GM12891 (cell line): ENCODE data around the gene GPR39.

Source experiments
- DNase-seq: peaks from one replicate; pipeline ENCODE4 v3.0.0; 2011; ENCODE audit warnings: low spot score; ENCODE audit not compliant: insufficient read length
- FAIRE-seq: peaks from 2 replicates; lab custom pipeline; 2011; peaks lifted over from hg19 to GRCh38; lab: Jason Lieb, UNC
- PAX5 ChIP-seq: IDR thresholded peaks from 2 replicates; pipeline ENCODE4 v1.6.1; 2011; ENCODE audit warnings: low read length, moderate library complexity, mild to moderate bottlenecking; ENCODE audit not compliant: insufficient read depth, severe bottlenecking
- POLR2A ChIP-seq: IDR thresholded peaks from 2 replicates; pipeline ENCODE4 v1.6.1; 2011; ENCODE audit warnings: low read depth, low read length, control low read depth
- POLR2AphosphoS5 ChIP-seq: IDR thresholded peaks from 2 replicates; pipeline ENCODE4 v1.6.1; 2011; ENCODE audit warnings: low read depth, low read length, control low read depth
- POU2F2 ChIP-seq: IDR thresholded peaks from 2 replicates; pipeline ENCODE4 v1.6.1; 2011; ENCODE audit warnings: low read depth, mild to moderate bottlenecking, control low read depth, low read length, moderate library complexity
- SPI1 ChIP-seq: IDR thresholded peaks from 2 replicates; pipeline ENCODE4 v1.6.1; 2011; ENCODE audit warnings: low read depth, low read length, control low read depth
- TAF1 ChIP-seq: IDR thresholded peaks from 2 replicates; pipeline ENCODE4 v1.6.1; 2011; ENCODE audit warnings: low read depth, low read length, control low read depth

The GPR39 gene

DNA sequence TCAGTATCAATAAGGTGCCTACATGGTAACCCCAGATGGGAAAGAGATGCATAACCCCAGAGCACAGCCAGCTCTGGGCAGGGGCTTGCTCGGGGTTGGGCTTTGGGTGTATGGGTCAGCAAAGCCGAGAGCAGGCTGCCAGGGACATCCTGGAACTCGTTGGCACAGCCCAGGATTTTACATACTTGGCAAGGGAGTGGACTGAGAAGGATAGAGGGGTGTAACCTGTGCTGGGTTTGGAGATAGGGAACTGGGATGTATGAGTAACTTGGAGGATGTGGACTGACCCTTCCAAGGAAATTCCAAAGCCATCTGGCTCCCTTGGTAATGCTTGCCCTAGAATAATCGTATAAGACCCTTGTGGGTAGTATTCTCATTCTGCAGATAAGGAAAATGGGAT, 44.2 kb downstream of the GPR39 start:
- no peak for FAIRE-seq
- no peak for TF ChIP-seq SPI1
- no peak for TF ChIP-seq TAF1
- no peak for TF ChIP-seq POLR2A
- TF ChIP-seq POLR2AphosphoS5: no peak
- no peak for TF ChIP-seq POU2F2
- no peak for TF ChIP-seq PAX5
- DNase-seq: no peak

GRCh38 chr2:132462236-132462635, 45.6 kb downstream of the GPR39 start:
- FAIRE-seq (no peak), DNase-seq (no peak)
- no peak for TF ChIP-seq POLR2AphosphoS5
- TF ChIP-seq PAX5: no peak
- TF ChIP-seq POU2F2: no peak
- TF ChIP-seq TAF1: no peak
- TF ChIP-seq POLR2A: no peak
- TF ChIP-seq SPI1: no peak

GRCh38 chr2:132463719-132464118, 47.1 kb downstream of the GPR39 start:
- no peak for FAIRE-seq
- no peak for TF ChIP-seq POLR2A
- no peak for TF ChIP-seq SPI1
- no peak for TF ChIP-seq POLR2AphosphoS5
- TF ChIP-seq POU2F2: no peak
- no peak for TF ChIP-seq PAX5
- no peak for TF ChIP-seq TAF1

GRCh38 chr2:132465917-132466316, 49.3 kb downstream of the GPR39 start:
- TF ChIP-seq POU2F2 (no peak), SPI1 (no peak), POLR2AphosphoS5 (no peak), TAF1 (no peak), POLR2A (no peak), PAX5 (no peak)
- DNase-seq (no peak), FAIRE-seq (no peak)

More at GRCh38 chr2:132463719-132464118, 47.1 kb downstream of the GPR39 start:
- DNase-seq: no peak

- DNase-seq: no peak
- no peak for TF ChIP-seq POLR2AphosphoS5
- no peak for TF ChIP-seq PAX5
- no peak for TF ChIP-seq SPI1
- no peak for TF ChIP-seq POLR2A
- FAIRE-seq: no peak
These were observed 49.9 kb downstream of the GPR39 start for GRCh38 chr2:132466428-132467028.

GRCh38 chr2:132468821-132469675, 52.4 kb downstream of the GPR39 start:
- TF ChIP-seq POU2F2 (no peak), POLR2A (no peak), SPI1 (no peak), PAX5 (no peak), POLR2AphosphoS5 (no peak), TAF1 (no peak)
- FAIRE-seq (no peak), DNase-seq (no peak)

GRCh38 chr2:132470746-132471145, 54.1 kb downstream of the GPR39 start:
- TF ChIP-seq TAF1 (no peak), POU2F2 (no peak), POLR2AphosphoS5 (no peak), PAX5 (no peak), POLR2A (no peak), SPI1 (no peak)
- DNase-seq (no peak), FAIRE-seq (no peak)

GRCh38 chr2:132473174-132473883, 56.7 kb downstream of the GPR39 start:
- FAIRE-seq (no peak), DNase-seq (no peak)
- no peak for TF ChIP-seq POLR2AphosphoS5
- TF ChIP-seq POU2F2: no peak
- TF ChIP-seq PAX5: no peak
- TF ChIP-seq POLR2A: no peak
- TF ChIP-seq TAF1: no peak
- no peak for TF ChIP-seq SPI1

- DNase-seq (no peak), FAIRE-seq (no peak)
- no peak for TF ChIP-seq PAX5
- TF ChIP-seq POLR2A: no peak
- no peak for TF ChIP-seq POLR2AphosphoS5
- TF ChIP-seq SPI1: no peak
- no peak for TF ChIP-seq TAF1
- no peak for TF ChIP-seq POU2F2
These were observed 59.0 kb downstream of the GPR39 start for GRCh38 chr2:132475615-132476014.
